DMS153 treated with DMSO at 0.1 percent for 48 hours (cell line): ENCODE results near the gene NOG.

ENCODE experiments used
- DNase-seq: peaks from one replicate; lab custom pipeline; 2025; ENCODE audit not compliant: unreplicated experiment; lab: John Stamatoyannopoulos, UW

The NOG gene

GRCh38 chr17:56596691-56597494 is 3.4 kb downstream of the NOG start:
- no peak for DNase-seq

GRCh38 chr17:56597495-56597990 is 4.0 kb downstream of the NOG start:
- DNase-seq = no peak

GRCh38 chr17:56598466-56598865 is 5.0 kb downstream of the NOG start:
- DNase-seq = no peak

- DNase-seq = no peak
Observed at GRCh38 chr17:56599088-56599487, 5.6 kb downstream of the NOG start.

GRCh38 chr17:56599566-56599965 is 6.1 kb downstream of the NOG start:
- no peak for DNase-seq

- DNase-seq = no peak
Observed at GRCh38 chr17:56600256-56600655, 6.8 kb downstream of the NOG start.

- no peak for DNase-seq
Observed at GRCh38 chr17:56601591-56601990, 8.1 kb downstream of the NOG start.

GRCh38 chr17:56602292-56603130 is 9.0 kb downstream of the NOG start:
- no peak for DNase-seq

- DNase-seq = no peak
Observed at GRCh38 chr17:56603486-56604238, 10.2 kb downstream of the NOG start.

- DNase-seq = no peak
Observed at GRCh38 chr17:56604691-56605290, 11.3 kb downstream of the NOG start.

- no peak for DNase-seq
Observed at GRCh38 chr17:56608944-56609343, 15.4 kb downstream of the NOG start.

GRCh38 chr17:56610321-56610720 is 16.8 kb downstream of the NOG start:
- DNase-seq = no peak

GRCh38 chr17:56613131-56613530 is 19.6 kb downstream of the NOG start:
- DNase-seq = no peak

- DNase-seq = no peak
Observed at GRCh38 chr17:56614522-56614921, 21.0 kb downstream of the NOG start.

- no peak for DNase-seq
Observed at GRCh38 chr17:56616239-56616638, 22.7 kb downstream of the NOG start.

- no peak for DNase-seq
Observed at GRCh38 chr17:56623383-56623782, 29.9 kb downstream of the NOG start.

GRCh38 chr17:56624309-56624708 is 30.8 kb downstream of the NOG start:
- DNase-seq = no peak

- DNase-seq = no peak
Observed at GRCh38 chr17:56624912-56625311, 31.4 kb downstream of the NOG start.

GRCh38 chr17:56629531-56630075 is 36.1 kb downstream of the NOG start:
- DNase-seq = no peak

GRCh38 chr17:56630202-56630601 is 36.7 kb downstream of the NOG start:
- DNase-seq = no peak

GRCh38 chr17:56633681-56634080 is 40.2 kb downstream of the NOG start:
- no peak for DNase-seq
